HepG2 (cell line): ENCODE data around the gene AMPH. TPM values are rescaled to one million over a fixed set of nuclear protein-coding genes. Genes with fewer than 3 reads are reported as not detected.

Source experiments
- ATAC-seq: fragments of 200-7000 bp; cut with Tn5 transposase; 3 replicates; pipeline ENCODE4 v1.9.1; 2020; ENCODE audit warnings: mild to moderate bottlenecking, moderate library complexity
- BruUV-seq: library from RNA; stranded (reverse); fragments of 400-500 nt; replicated peaks from 2 replicates; lab custom pipeline; 2021; lab: Mats Ljungman, UMichigan
- CTCF ChIA-PET: fragments of 300-600 bp; formaldehyde crosslinking; extraction: SDS; loops from one replicate; lab custom pipeline; 2021; ENCODE audit warnings: low total read pairs, inconsistent platforms, low intra/inter-chr PET ratio; lab: Yijun Ruan, JAX
- POLR2A ChIA-PET: fragments of 350-600 bp; sonication (Branson Sonifier 250); formaldehyde crosslinking; loops from one replicate; lab custom pipeline; 2020; ENCODE audit warnings: antibody characterized with exemption, inconsistent platforms; lab: Yijun Ruan, JAX
- DNase-seq: peaks from one replicate; pipeline ENCODE4 v3.0.0-alpha.2; 2015; ENCODE audit warnings: low spot score
- FAIRE-seq: peaks from 3 replicates; lab custom pipeline; 2011; peaks lifted over from hg19 to GRCh38; lab: Jason Lieb, UNC
- H2AFZ ChIP-seq: one replicate; pipeline ENCODE4 v1.6.1; 2011; ENCODE audit warnings: low read length, inconsistent platforms
- H3K27ac ChIP-seq: fragments of 300-600 bp; 3 replicates; pipeline ENCODE4 v1.8.0; 2011; ENCODE audit warnings: mixed run types, mild to moderate bottlenecking, mixed read lengths, low read length, inconsistent platforms; ENCODE audit not compliant: insufficient read depth; ENCODE audit errors: extremely low read length
- H3K27me3 ChIP-seq, 2 experiments: fragments of 200-600 bp in 1 of 2; 2 replicates in 1 of 2; 3 replicates in 1 of 2; pipeline versions ENCODE4 v1.6.0 to v1.8.0; 2011; ENCODE audit warnings: low read length in 2 of 2, mild to moderate bottlenecking in 2 of 2, moderate library complexity in 2 of 2, inconsistent platforms in 1 of 2; ENCODE audit not compliant: insufficient read depth in 2 of 2, control insufficient read depth in 1 of 2
- H3K36me3 ChIP-seq, 2 experiments: fragments of 200-600 bp in 1 of 2; replicated peaks in 1 of 2; 2 replicates in 1 of 2; 3 replicates in 1 of 2; pipeline versions ENCODE4 v1.5.1 to v1.8.0; 2011; ENCODE audit warnings: low read length in 2 of 2, inconsistent platforms in 1 of 2; ENCODE audit not compliant: insufficient read depth in 2 of 2, control insufficient read depth in 1 of 2
- H3K4me1 ChIP-seq: 2 replicates; pipeline ENCODE4 v1.5.1; 2012; ENCODE audit warnings: low read length, inconsistent platforms; ENCODE audit not compliant: insufficient read depth
- H3K4me2 ChIP-seq: 2 replicates; pipeline ENCODE4 v1.6.0; 2011; ENCODE audit warnings: low read depth, low read length, inconsistent platforms
- H3K4me3 ChIP-seq, 3 experiments: fragments of 200-600 bp in 1 of 3; sonication (generic), shearing (Covaris generic) in 1 of 3; replicated peaks in 1 of 3; 2 replicates each; pipeline ENCODE4 v1.5.1; 2011 to 2016; ENCODE audit warnings: low read length in 3 of 3, inconsistent platforms in 2 of 3, low read depth in 2 of 3, mild to moderate bottlenecking in 2 of 3, control low read depth in 1 of 3, mixed read lengths in 1 of 3; ENCODE audit not compliant: insufficient read depth in 1 of 3
- H3K79me2 ChIP-seq: one replicate; pipeline ENCODE4 v1.6.1; 2011; ENCODE audit warnings: low read length, inconsistent platforms; ENCODE audit not compliant: insufficient read depth
- H3K9ac ChIP-seq: 2 replicates; pipeline ENCODE4 v1.6.0; 2011; ENCODE audit warnings: mild to moderate bottlenecking, low read depth, low read length, inconsistent platforms; ENCODE audit not compliant: insufficient read depth
- H3K9me3 ChIP-seq: 2 replicates; pipeline ENCODE4 v1.5.1; 2012; ENCODE audit warnings: mild to moderate bottlenecking, low read length
- H4K20me1 ChIP-seq: 2 replicates; pipeline ENCODE4 v1.6.0; 2011; ENCODE audit warnings: inconsistent platforms, mild to moderate bottlenecking, low read length, moderate library complexity; ENCODE audit not compliant: insufficient read depth
- ATF2 ChIP-seq: sonication (generic); formaldehyde crosslinking; IDR thresholded peaks from 2 replicates; pipeline ENCODE4 v1.4.0; 2020; ENCODE audit warnings: missing genetic modification reagents
- JUND ChIP-seq: sonication (generic); formaldehyde crosslinking; IDR thresholded peaks from 2 replicates; pipeline ENCODE4 v1.8.0; 2022; ENCODE audit warnings: mild to moderate bottlenecking, missing genetic modification reagents
- MLXIP ChIP-seq: sonication (generic); formaldehyde crosslinking; IDR thresholded peaks from 2 replicates; pipeline ENCODE4 v1.9.0; 2021; ENCODE audit warnings: missing genetic modification reagents, borderline replicate concordance
- MTF2 ChIP-seq: sonication (generic); formaldehyde crosslinking; IDR thresholded peaks from 2 replicates; pipeline ENCODE4 v1.5.0; 2020; ENCODE audit warnings: missing genetic modification reagents, borderline replicate concordance
- SP1 ChIP-seq, 2 experiments: fragments of 450-650 bp in 1 of 2; sonication (generic) in 1 of 2; formaldehyde crosslinking in 1 of 2; IDR thresholded peaks; 2 replicates each; pipeline versions ENCODE4 v1.4.0 to v1.6.1; 2016 to 2020; ENCODE audit warnings: missing genetic modification reagents in 1 of 2
- USF2 ChIP-seq, 2 experiments: sonication (generic) in 1 of 2; formaldehyde crosslinking in 1 of 2; IDR thresholded peaks; 2 replicates each; pipeline versions ENCODE4 v1.5.1 to v1.6.1; 2011 to 2020; ENCODE audit warnings: borderline replicate concordance in 1 of 2, low read depth in 1 of 2, low read length in 1 of 2, mild to moderate bottlenecking in 1 of 2, missing genetic modification reagents in 1 of 2, moderate library complexity in 1 of 2
- ZBED4 ChIP-seq: sonication (generic); formaldehyde crosslinking; IDR thresholded peaks from 2 replicates; pipeline ENCODE4 v1.4.0; 2020; ENCODE audit warnings: missing genetic modification reagents, borderline replicate concordance
- ZEB1 ChIP-seq: IDR thresholded peaks from 2 replicates; pipeline ENCODE4 v1.6.1; 2012; ENCODE audit warnings: mild to moderate bottlenecking, low read depth, inconsistent platforms; ENCODE audit not compliant: insufficient replicate concordance
- ZFP36L1 ChIP-seq: sonication (generic); formaldehyde crosslinking; IDR thresholded peaks from 2 replicates; pipeline ENCODE4 v1.8.0; 2022; ENCODE audit warnings: mild to moderate bottlenecking, missing genetic modification reagents, moderate library complexity
- ZNF333 ChIP-seq: sonication (generic); formaldehyde crosslinking; IDR thresholded peaks from 2 replicates; pipeline ENCODE4 v1.4.0; 2020; ENCODE audit warnings: mild to moderate bottlenecking, missing genetic modification reagents, borderline replicate concordance
- ZNF747 ChIP-seq: sonication (generic); formaldehyde crosslinking; IDR thresholded peaks from 2 replicates; pipeline ENCODE4 v1.8.1; 2023; ENCODE audit warnings: missing genetic modification reagents, mild to moderate bottlenecking, borderline replicate concordance
- ZNF878 ChIP-seq: sonication (generic); formaldehyde crosslinking; IDR thresholded peaks from 2 replicates; pipeline ENCODE4 v1.8.1; 2023; ENCODE audit warnings: mild to moderate bottlenecking, missing genetic modification reagents, moderate library complexity
- WGBS: methylation state at CpG from one replicate; pipeline ENCODE4 v1.1.6; 2017; ENCODE audit warnings: low lambda C conversion rate; 5-methylcytosine and 5-hydroxymethylcytosine counted together
- in situ Hi-C: cut with HindIII; loops from 2 replicates; pipeline ENCODE4 v1.10.0; 2017; ENCODE audit warnings: low pct_unique_long_range_greater_than_20kb; ENCODE audit not compliant: extremely low pct_ligation_motif_present
- intact Hi-C: fragments of 100-400 bp; cut with micrococcal nuclease; formaldehyde crosslinking; loops from one replicate; pipeline ENCODE4 v1.10.0; 2022; ENCODE audit not compliant: unreplicated experiment
- polyA plus RNA-seq, 8 experiments: library from polyadenylated mRNA; depleted of rRNA in 3 of 8; stranded (reverse) in 7 of 8; unstranded in 1 of 8; fragments of >200 nt; fragmentation: Illumina TruSeq in 4 of 8; extraction: Trizol in 4 of 8; gene quantifications; 2 replicates each; pipeline versions ENCODE4 v1.2.1 to v1.2.3, GENCODE V29; 2011 to 2016; ENCODE audit warnings: low read depth in 4 of 8, missing spikeins in 1 of 8, mixed read lengths in 1 of 8; ENCODE audit not compliant: insufficient read depth in 1 of 8
- total RNA-seq, 5 experiments: library from RNA; depleted of rRNA; stranded (reverse); fragments of >200 nt; fragmentation: Illumina TruSeq; extraction: Trizol; gene quantifications; 2 replicates each; pipeline ENCODE4 v1.2.3, GENCODE V29; 2016; ENCODE audit warnings: low read depth in 1 of 5

Gene AMPH
- total and polyA plus RNA-seq, 2 of the 13 experiments (the other 11 are each of a cell fraction or from before 2014, with no cell fraction given) = not detected

- FAIRE-seq (no peak), ATAC-seq (no peak), DNase-seq (no peak)
- Histone ChIP-seq H3K79me2 (no peaks in the 10 kb centered on the region), H2AFZ (no peak overlapping the region), H3K27me3 (no peaks in the 10 kb centered on the region), H3K4me2 (no peak overlapping the region), H4K20me1 (no peaks in the 10 kb centered on the region), H3K4me1 (no peaks in the 10 kb centered on the region), H3K27ac (no peak overlapping the region), H3K36me3 (no peaks in the 10 kb centered on the region), H3K9me3 (no peaks in the 10 kb centered on the region), H3K4me3 (no peak overlapping the region), H3K9ac (no peak overlapping the region)
- POLR2A ChIA-PET = no interaction called here
- WGBS = 0% methylated on average over 1 of the region's 1 CpG
- no TSS peak for BruUV-seq
- CTCF ChIA-PET = no interaction called here
- intact Hi-C loops = no loop called here
- in situ Hi-C loops = no loop called here
- no peak for TF ChIP-seq ZBED4
- TF ChIP-seq ZFP36L1 (CRISPR knock-in tag) = no peak
- no peak for TF ChIP-seq USF2 (IDR thresholded peaks at IDR 0.05; ENCODE audit: low read depth, low read length)
- TF ChIP-seq USF2 (CRISPR knock-in tag; IDR thresholded peaks at IDR 0.05; ENCODE audit: borderline replicate concordance) = no peak
- no peak for TF ChIP-seq ZNF333 (CRISPR knock-in tag)
- TF ChIP-seq MTF2 (CRISPR knock-in tag) = no peak
- TF ChIP-seq ZNF878 (CRISPR knock-in tag) = no peak
- TF ChIP-seq JUND = no peak
- TF ChIP-seq ZNF747 (CRISPR knock-in tag) = no peak
- no peak for TF ChIP-seq ATF2 (CRISPR knock-in tag)
- TF ChIP-seq SP1 (IDR thresholded peaks at IDR 0.05) = no peak
- TF ChIP-seq SP1 (CRISPR knock-in tag; IDR thresholded peaks at IDR 0.05) = no peak
- TF ChIP-seq MLXIP (CRISPR knock-in tag) = no peak
- TF ChIP-seq ZEB1 = no peak
These were observed 47.5 kb upstream of the AMPH start for GRCh38 chr7:38678698-38679054.
